Tibial artery (tissue), 4 donors: ENCODE data around the gene CRMP1.
A peak's percentile ranks its signal among the peaks of the same experiment; 100 is the strongest.

Experiments used
- DNase-seq, 2 donors: peaks; one replicate each; pipeline ENCODE4 v3.0.0-alpha.2; 2019
- H3K27ac ChIP-seq, 2 donors: fragments of 200-600 bp; sonication (generic) in 1 of 2; 1 replicate in 1 of 2; 2 replicates in 1 of 2; pipeline ENCODE4 v1.5.1; 2018 to 2019; ENCODE audit warnings: mild to moderate bottlenecking in 1 of 2
- H3K27me3 ChIP-seq, 2 donors: fragments of 200-600 bp; sonication (generic) in 1 of 2; one replicate each; pipeline versions ENCODE4 v1.5.1 to v1.6.0; 2016 to 2019
- H3K36me3 ChIP-seq, 3 donors: fragments of 200-600 bp; sonication (generic) in 2 of 3; one replicate each; pipeline ENCODE4 v1.5.1; 2016 to 2019; ENCODE audit warnings: mild to moderate bottlenecking in 2 of 3
- H3K4me1 ChIP-seq, 4 donors: fragments of 200-600 bp; sonication (generic) in 2 of 4; 1 replicate in 3 of 4; 2 replicates in 1 of 4; pipeline ENCODE4 v1.5.1; 2016 to 2019
- H3K4me3 ChIP-seq, 2 donors: fragments of 200-600 bp; sonication (generic) in 1 of 2; 1 replicate in 1 of 2; 2 replicates in 1 of 2; pipeline ENCODE4 v1.5.1; 2018 to 2019; ENCODE audit warnings: mild to moderate bottlenecking in 2 of 2
- H3K9me3 ChIP-seq, 3 donors: fragments of 200-600 bp; sonication (generic) in 1 of 3; one replicate each; pipeline ENCODE4 v1.5.1; 2016 to 2019
- CTCF ChIP-seq, 2 experiments: fragments of 200-600 bp in 1 of 2; fragments of 450-650 bp in 1 of 2; IDR thresholded peaks; one replicate each; pipeline ENCODE4 v1.5.1; 2017 to 2019; ENCODE audit warnings: antibody characterized with exemption in 2 of 2, mild to moderate bottlenecking in 1 of 2, moderate library complexity in 1 of 2
- intact Hi-C: fragments of 100-400 bp; cut with DNase I; formaldehyde crosslinking; loops from one replicate; pipeline ENCODE4 v1.15.0; 2023; ENCODE audit warnings: low total_unique reads

Gene CRMP1

GRCh38 chr4:5913454-5913853, 20.6 kb upstream of the CRMP1 start:
- DNase-seq, result no peak
- Histone ChIP-seq H3K9me3 (peaks cover 0 to 9% (median 8%) of the 10 kb centered on the region in 3 donors), H3K4me1 (no peaks in the 10 kb centered on the region), H3K36me3 (no peaks in the 10 kb centered on the region), H3K27ac (no peak overlapping the region), H3K4me3 (no peak overlapping the region), H3K27me3 (peaks cover 0 to 8% of the 10 kb centered on the region in 2 donors)
- intact Hi-C loops, result no loop called here
- TF ChIP-seq CTCF (IDR thresholded peaks at IDR 0.05), result no peak

GRCh38 chr4:5912614-5913019, 19.7 kb upstream of the CRMP1 start:
- H3K36me3 ChIP-seq, result no peaks in the 10 kb centered on the region
- peak in 1 of 2 donors; percentile 6 for DNase-seq
- TF ChIP-seq CTCF (IDR thresholded peaks at IDR 0.05), result no peak
- intact Hi-C loops, result no loop called here
- H3K9me3 ChIP-seq, result peaks cover 0 to 13% (median 12%) of the 10 kb centered on the region in 3 donors
- H3K27me3 ChIP-seq, result peaks cover 0 to 2% of the 10 kb centered on the region in 2 donors
- no peak overlapping the region for H3K27ac ChIP-seq
- H3K4me1 ChIP-seq, result no peaks in the 10 kb centered on the region
- no peak overlapping the region for H3K4me3 ChIP-seq

- intact Hi-C loops, result no loop called here
- Histone ChIP-seq H3K36me3 (no peaks in the 10 kb centered on the region), H3K27ac (no peak overlapping the region), H3K4me1 (no peaks in the 10 kb centered on the region), H3K9me3 (peaks cover 0 to 17% (median 12%) of the 10 kb centered on the region in 3 donors), H3K4me3 (no peak overlapping the region), H3K27me3 (peaks cover 0 to 16% of the 10 kb centered on the region in 2 donors)
- no peak for TF ChIP-seq CTCF (IDR thresholded peaks at IDR 0.05)
- no peak for DNase-seq
Observed at GRCh38 chr4:5908876-5909427, 16.1 kb upstream of the CRMP1 start.

- intact Hi-C loops, result no loop called here
Observed at GRCh38 chr4:5906191-5906590, 13.3 kb upstream of the CRMP1 start.

GRCh38 chr4:5905714-5906113, 12.8 kb upstream of the CRMP1 start:
- Histone ChIP-seq H3K4me3 (no peak overlapping the region), H3K36me3 (no peaks in the 10 kb centered on the region), H3K9me3 (peaks cover 0 to 17% (median 9%) of the 10 kb centered on the region in 3 donors), H3K4me1 (no peaks in the 10 kb centered on the region), H3K27ac (no peak overlapping the region), H3K27me3 (peaks cover 0 to 28% of the 10 kb centered on the region in 2 donors)
- TF ChIP-seq CTCF (IDR thresholded peaks at IDR 0.05), result no peak
- intact Hi-C loops, result no loop called here
- no peak for DNase-seq

More at GRCh38 chr4:5906191-5906590, 13.3 kb upstream of the CRMP1 start:
- DNase-seq, result no peak
- Histone ChIP-seq H3K36me3 (no peaks in the 10 kb centered on the region), H3K27ac (no peak overlapping the region), H3K4me1 (no peaks in the 10 kb centered on the region), H3K27me3 (peaks cover 0 to 28% of the 10 kb centered on the region in 2 donors), H3K9me3 (peaks cover 0 to 17% (median 9%) of the 10 kb centered on the region in 3 donors), H3K4me3 (no peak overlapping the region)
- TF ChIP-seq CTCF (IDR thresholded peaks at IDR 0.05), result no peak
